ENCODE results near the gene RNASE13. TPM values are rescaled to one million over a fixed set of nuclear protein-coding genes. Genes with fewer than 3 reads are reported as not detected.
A peak's percentile ranks its signal among the peaks of the same experiment; 100 is the strongest.

Gene RNASE13
- total RNA-seq, 1 experiment from 2014 or later: not detected

DNA sequence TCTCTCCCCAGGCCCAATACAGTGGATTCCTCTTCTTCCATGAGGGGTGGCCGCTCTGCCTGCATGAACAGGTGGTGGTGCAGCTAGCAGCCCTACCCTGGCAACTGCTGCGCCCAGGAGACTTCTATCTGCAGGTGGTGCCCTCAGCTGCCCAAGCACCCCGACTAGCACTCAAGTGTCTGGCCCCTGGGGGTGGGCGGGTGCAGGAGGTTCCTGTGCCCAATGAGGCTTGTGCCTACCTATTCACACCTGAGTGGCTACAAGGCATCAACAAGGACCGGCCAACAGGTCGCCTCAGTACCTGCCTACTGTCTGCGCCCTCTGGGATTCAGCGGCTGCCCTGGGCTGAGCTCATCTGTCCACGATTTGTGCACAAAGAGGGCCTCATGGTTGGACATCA, 39.3 kb upstream of the RNASE13 start:
- Mint-ChIP-seq H3K27me3 (ENCODE audit: insufficient read depth, unreplicated experiment) (no peaks in the 10 kb centered on the region), H3K36me3 (ENCODE audit: insufficient read depth, unreplicated experiment) (no peaks in the 10 kb centered on the region), H3K27ac (ENCODE audit: unreplicated experiment) (no peak overlapping the region), H3K9me3 (ENCODE audit: unreplicated experiment) (no peaks in the 10 kb centered on the region), H3K4me1 (ENCODE audit: low read depth, unreplicated experiment) (no peaks in the 10 kb centered on the region), H3K4me3 (ENCODE audit: unreplicated experiment) (no peak overlapping the region)
- no peak for DNase-seq
- Histone ChIP-seq H3K4me3 (ENCODE audit: low read depth, low read length) (no peak overlapping the region), H3K27me3 (replicated peaks; ENCODE audit: control insufficient read depth, insufficient read depth, low read length) (no peaks in the 10 kb centered on the region), H3K9me3 (no peaks in the 10 kb centered on the region), H3K36me3 (ENCODE audit: control insufficient read depth, insufficient read depth, low read length) (no peaks in the 10 kb centered on the region), H3K4me1 (peaks cover 6% of the 10 kb centered on the region)
- intact Hi-C loops (cut with micrococcal nuclease; ENCODE audit: unreplicated experiment): no loop called here
- CTCF ChIA-PET: interaction anchor here (0.8 kb wide), 1 partner anchor 14 kb away, joined by 3 read pairs; no protein-coding TSS in a partner anchor
- BruUV-seq (replicated peaks): no TSS peak
- TF ChIP-seq, protein P1, sequence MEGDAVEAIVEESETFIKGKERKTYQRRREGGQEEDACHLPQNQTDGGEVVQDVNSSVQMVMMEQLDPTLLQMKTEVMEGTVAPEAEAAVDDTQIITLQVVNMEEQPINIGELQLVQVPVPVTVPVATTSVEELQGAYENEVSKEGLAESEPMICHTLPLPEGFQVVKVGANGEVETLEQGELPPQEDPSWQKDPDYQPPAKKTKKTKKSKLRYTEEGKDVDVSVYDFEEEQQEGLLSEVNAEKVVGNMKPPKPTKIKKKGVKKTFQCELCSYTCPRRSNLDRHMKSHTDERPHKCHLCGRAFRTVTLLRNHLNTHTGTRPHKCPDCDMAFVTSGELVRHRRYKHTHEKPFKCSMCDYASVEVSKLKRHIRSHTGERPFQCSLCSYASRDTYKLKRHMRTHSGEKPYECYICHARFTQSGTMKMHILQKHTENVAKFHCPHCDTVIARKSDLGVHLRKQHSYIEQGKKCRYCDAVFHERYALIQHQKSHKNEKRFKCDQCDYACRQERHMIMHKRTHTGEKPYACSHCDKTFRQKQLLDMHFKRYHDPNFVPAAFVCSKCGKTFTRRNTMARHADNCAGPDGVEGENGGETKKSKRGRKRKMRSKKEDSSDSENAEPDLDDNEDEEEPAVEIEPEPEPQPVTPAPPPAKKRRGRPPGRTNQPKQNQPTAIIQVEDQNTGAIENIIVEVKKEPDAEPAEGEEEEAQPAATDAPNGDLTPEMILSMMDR (IDR thresholded peaks at IDR 0.05; ENCODE audit: insufficient read depth in 1 of 2, low read depth in 1 of 2, low read length in 1 of 2, severe bottlenecking in 1 of 2, unreplicated experiment in 1 of 2): no peak
- POLR2A ChIA-PET: no interaction called here

DNA sequence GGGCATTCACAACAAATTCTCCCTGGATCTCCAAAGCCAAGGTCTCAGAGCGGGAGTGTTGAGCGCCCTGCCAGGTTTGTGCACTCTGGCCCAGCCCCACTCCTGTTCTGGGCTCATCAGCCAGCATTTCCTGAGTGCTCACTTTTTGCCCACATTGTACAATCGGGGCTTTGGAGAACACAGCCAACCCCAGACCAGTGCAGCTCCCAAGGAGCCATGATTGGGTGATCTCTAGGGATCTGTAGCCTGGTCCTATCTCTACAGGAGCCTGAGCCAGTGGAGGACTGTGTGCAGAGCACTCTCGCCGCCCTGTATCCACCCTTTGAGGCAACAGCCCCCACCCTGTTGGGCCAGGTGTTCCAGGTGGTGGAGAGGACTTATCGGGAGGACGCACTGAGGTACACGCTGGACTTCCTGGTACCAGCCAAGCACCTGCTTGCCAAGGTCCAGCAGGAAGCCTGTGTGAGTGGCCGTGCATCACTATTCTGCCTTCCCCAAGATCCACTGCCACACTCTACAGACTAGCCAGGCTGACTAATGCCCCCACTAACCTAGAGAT, 38.3 kb upstream of the RNASE13 start:
- no peaks in the 10 kb centered on the region for H3K9me3 ChIP-seq
- no peaks in the 10 kb centered on the region for H3K4me1 Mint-ChIP-seq (ENCODE audit: low read depth, unreplicated experiment)
- H3K4me1 ChIP-seq: peaks cover 6% of the 10 kb centered on the region
- BruUV-seq (replicated peaks): no TSS peak
- CTCF ChIA-PET: interaction anchor here (0.5 to 3.4 kb wide), 3 partner anchors 31 to 121 kb away, joined by 3 to 50 read pairs (median 30); no protein-coding TSS in a partner anchor
- H3K4me3 ChIP-seq (ENCODE audit: low read depth, low read length): no peak overlapping the region
- TF ChIP-seq, protein P1 (IDR thresholded peaks at IDR 0.05; ENCODE audit: insufficient read depth in 1 of 2, low read depth in 1 of 2, low read length in 1 of 2, severe bottlenecking in 1 of 2, unreplicated experiment in 1 of 2): no peak
- POLR2A ChIA-PET: no interaction called here
- H3K27ac Mint-ChIP-seq (ENCODE audit: unreplicated experiment): no peak overlapping the region
- no peaks in the 10 kb centered on the region for H3K27me3 Mint-ChIP-seq (ENCODE audit: insufficient read depth, unreplicated experiment)
- intact Hi-C loops (cut with micrococcal nuclease; ENCODE audit: unreplicated experiment): no loop called here
- no peaks in the 10 kb centered on the region for H3K9me3 Mint-ChIP-seq (ENCODE audit: unreplicated experiment)
- DNase-seq: no peak
- H3K27me3 ChIP-seq (replicated peaks; ENCODE audit: control insufficient read depth, insufficient read depth, low read length): no peaks in the 10 kb centered on the region
- no peak overlapping the region for H3K4me3 Mint-ChIP-seq (ENCODE audit: unreplicated experiment)
- H3K36me3 ChIP-seq (ENCODE audit: control insufficient read depth, insufficient read depth, low read length): no peaks in the 10 kb centered on the region
- H3K36me3 Mint-ChIP-seq (ENCODE audit: insufficient read depth, unreplicated experiment): no peaks in the 10 kb centered on the region

DNA sequence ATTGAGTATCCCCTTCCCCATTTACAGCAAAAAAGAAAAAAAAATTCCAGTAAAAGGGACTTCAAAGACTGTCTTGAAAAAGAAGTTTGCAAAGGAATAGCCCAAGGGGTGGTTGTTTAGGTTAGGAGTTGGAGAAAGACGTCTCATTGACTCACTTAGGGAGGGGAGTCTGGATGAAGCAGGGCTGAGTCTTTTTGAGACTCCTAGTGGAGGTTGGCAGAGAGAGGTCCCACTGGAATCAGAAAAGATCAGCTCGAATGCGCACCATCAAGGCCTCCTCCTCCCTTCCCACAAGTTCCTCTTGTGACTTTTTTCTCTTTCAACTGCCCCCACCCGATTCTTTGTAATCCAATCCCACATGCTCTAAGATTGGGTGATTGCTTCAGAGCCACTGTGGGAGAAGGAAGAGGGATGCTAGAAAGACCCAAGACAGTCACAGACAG, 37.4 kb upstream of the RNASE13 start:
- H3K9me3 Mint-ChIP-seq (ENCODE audit: unreplicated experiment): no peaks in the 10 kb centered on the region
- no peaks in the 10 kb centered on the region for H3K4me1 Mint-ChIP-seq (ENCODE audit: low read depth, unreplicated experiment)
- CTCF ChIA-PET: interaction anchor here (0.6 to 3.4 kb wide), 11 partner anchors 12 to 62 kb away, joined by 4 to 50 read pairs (median 6); partner anchors contain the start of gene ZNF219
- no peaks in the 10 kb centered on the region for H3K36me3 Mint-ChIP-seq (ENCODE audit: insufficient read depth, unreplicated experiment)
- POLR2A ChIA-PET: interaction anchor here (0.6 kb wide), 1 partner anchor 717 kb away, joined by 4 read pairs; no protein-coding TSS in a partner anchor
- no peaks in the 10 kb centered on the region for H3K27me3 Mint-ChIP-seq (ENCODE audit: insufficient read depth, unreplicated experiment)
- Histone ChIP-seq H3K9me3 (no peaks in the 10 kb centered on the region), H3K27me3 (replicated peaks; ENCODE audit: control insufficient read depth, insufficient read depth, low read length) (no peaks in the 10 kb centered on the region), H3K36me3 (ENCODE audit: control insufficient read depth, insufficient read depth, low read length) (no peaks in the 10 kb centered on the region), H3K4me1 (peaks cover 6% of the 10 kb centered on the region), H3K4me3 (ENCODE audit: low read depth, low read length) (no peak overlapping the region; the same call in 1 of the 2 replicates)
- no TSS peak for BruUV-seq (replicated peaks)
- intact Hi-C loops (cut with micrococcal nuclease; ENCODE audit: unreplicated experiment): no loop called here
- no peak overlapping the region for H3K27ac Mint-ChIP-seq (ENCODE audit: unreplicated experiment)
- no peak for DNase-seq
- TF ChIP-seq, protein P1 (IDR thresholded peaks at IDR 0.05; ENCODE audit: insufficient read depth in 1 of 2, low read depth in 1 of 2, low read length in 1 of 2, severe bottlenecking in 1 of 2, unreplicated experiment in 1 of 2): no peak
- H3K4me3 Mint-ChIP-seq (ENCODE audit: unreplicated experiment): peak overlapping the region; percentile 84

Data from Caco-2 (cell line).